ENCODE data around the gene FHIP1A.

DNA sequence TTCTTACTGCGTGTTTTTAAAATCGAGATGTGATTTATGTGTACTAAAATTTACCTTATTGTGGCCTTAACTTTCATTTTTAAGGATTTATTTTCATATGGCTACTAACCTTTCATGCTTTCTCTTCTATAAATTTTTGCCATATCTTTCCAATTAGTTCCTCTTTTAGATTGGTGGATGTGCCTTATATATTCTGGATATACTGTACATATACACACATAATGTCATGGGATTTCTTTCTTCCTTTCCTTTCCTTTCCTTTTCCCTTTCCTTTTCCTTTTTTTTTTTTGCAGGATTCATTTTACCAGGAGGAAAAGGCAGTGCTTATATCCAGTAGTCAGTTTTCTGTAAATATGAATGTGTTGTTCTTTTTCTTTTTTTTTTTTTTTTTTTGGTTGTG is 37.2 kb downstream of the FHIP1A start:
- TF ChIP-seq, protein P1, sequence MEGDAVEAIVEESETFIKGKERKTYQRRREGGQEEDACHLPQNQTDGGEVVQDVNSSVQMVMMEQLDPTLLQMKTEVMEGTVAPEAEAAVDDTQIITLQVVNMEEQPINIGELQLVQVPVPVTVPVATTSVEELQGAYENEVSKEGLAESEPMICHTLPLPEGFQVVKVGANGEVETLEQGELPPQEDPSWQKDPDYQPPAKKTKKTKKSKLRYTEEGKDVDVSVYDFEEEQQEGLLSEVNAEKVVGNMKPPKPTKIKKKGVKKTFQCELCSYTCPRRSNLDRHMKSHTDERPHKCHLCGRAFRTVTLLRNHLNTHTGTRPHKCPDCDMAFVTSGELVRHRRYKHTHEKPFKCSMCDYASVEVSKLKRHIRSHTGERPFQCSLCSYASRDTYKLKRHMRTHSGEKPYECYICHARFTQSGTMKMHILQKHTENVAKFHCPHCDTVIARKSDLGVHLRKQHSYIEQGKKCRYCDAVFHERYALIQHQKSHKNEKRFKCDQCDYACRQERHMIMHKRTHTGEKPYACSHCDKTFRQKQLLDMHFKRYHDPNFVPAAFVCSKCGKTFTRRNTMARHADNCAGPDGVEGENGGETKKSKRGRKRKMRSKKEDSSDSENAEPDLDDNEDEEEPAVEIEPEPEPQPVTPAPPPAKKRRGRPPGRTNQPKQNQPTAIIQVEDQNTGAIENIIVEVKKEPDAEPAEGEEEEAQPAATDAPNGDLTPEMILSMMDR (IDR thresholded peaks at IDR 0.05) = no peak
- TF ChIP-seq POLR2A (IDR thresholded peaks at IDR 0.05) = no peak

All from testis (tissue), 2 donors.